GM23338 (cell line): ENCODE data around the gene ZBTB12. TPM values are rescaled to one million over a fixed set of nuclear protein-coding genes. Genes with fewer than 3 reads are reported as not detected.

Experiments
- ATAC-seq: fragments of 200-7000 bp; cut with Tn5 transposase; 3 replicates; pipeline ENCODE4 v1.9.1; 2020
- DNase-seq: peaks from one replicate; pipeline ENCODE4 v3.0.0-alpha.2; 2015; ENCODE audit warnings: low spot score
- H2AFZ ChIP-seq: fragments of 200-600 bp; sonication (generic); 2 replicates; pipeline ENCODE4 v1.8.0; 2016; ENCODE audit warnings: antibody characterized with exemption, mild to moderate bottlenecking, moderate library complexity
- H3F3A ChIP-seq: fragments of 200-600 bp; sonication (generic); replicated peaks from 2 replicates; pipeline ENCODE4 v1.8.0; 2017; ENCODE audit warnings: antibody characterized with exemption, mixed run types, low read depth
- H3K27ac ChIP-seq: fragments of 200-600 bp; sonication (generic); 2 replicates; pipeline ENCODE4 v1.6.1; 2016; ENCODE audit warnings: low read depth
- H3K27me3 ChIP-seq: fragments of 200-600 bp; sonication (generic); 2 replicates; pipeline ENCODE4 v1.8.0; 2016; ENCODE audit warnings: mild to moderate bottlenecking, mixed run types, moderate library complexity; ENCODE audit not compliant: insufficient read depth
- H3K36me3 ChIP-seq: fragments of 200-600 bp; sonication (generic); 2 replicates; pipeline ENCODE4 v1.8.0; 2016; ENCODE audit warnings: mild to moderate bottlenecking; ENCODE audit not compliant: insufficient read depth
- H3K4me1 ChIP-seq: fragments of 200-600 bp; sonication (generic); 2 replicates; pipeline ENCODE4 v1.8.0; 2016; ENCODE audit warnings: mild to moderate bottlenecking, moderate library complexity; ENCODE audit not compliant: insufficient read depth
- H3K4me2 ChIP-seq: fragments of 200-600 bp; sonication (generic); 2 replicates; pipeline ENCODE4 v1.7.1; 2017; ENCODE audit warnings: mixed run types
- H3K4me3 ChIP-seq: fragments of 200-600 bp; sonication (generic); 2 replicates; pipeline ENCODE4 v1.6.1; 2016; ENCODE audit warnings: mixed run types
- H3K79me2 ChIP-seq: fragments of 200-600 bp; sonication (generic); replicated peaks from 2 replicates; pipeline ENCODE4 v1.8.0; 2017; ENCODE audit warnings: mild to moderate bottlenecking; ENCODE audit not compliant: insufficient read depth
- H3K9me2 ChIP-seq: fragments of 200-600 bp; sonication (generic); 2 replicates; pipeline ENCODE4 v1.8.0; 2017; ENCODE audit not compliant: insufficient read depth
- H4K20me1 ChIP-seq: fragments of 200-600 bp; sonication (generic); replicated peaks from 2 replicates; pipeline ENCODE4 v1.8.0; 2017; ENCODE audit warnings: mild to moderate bottlenecking; ENCODE audit not compliant: insufficient read depth
- H3K27ac Mint-ChIP-seq: 2 replicates; pipeline ENCODE4 v1.8.0; 2020; ENCODE audit warnings: inconsistent platforms, mild to moderate bottlenecking, moderate library complexity, mixed read lengths
- H3K27me3 Mint-ChIP-seq: 3 replicates; pipeline ENCODE4 v1.8.0; 2022; ENCODE audit warnings: low read depth, mild to moderate bottlenecking, moderate library complexity, mixed read lengths, inconsistent platforms; ENCODE audit not compliant: insufficient read depth, poor library complexity
- H3K36me3 Mint-ChIP-seq: 3 replicates; pipeline ENCODE4 v1.8.0; 2021; ENCODE audit warnings: low read depth, mild to moderate bottlenecking, inconsistent platforms, moderate library complexity, mixed read lengths
- H3K4me1 Mint-ChIP-seq: 3 replicates; pipeline ENCODE4 v1.8.0; 2020; ENCODE audit warnings: mild to moderate bottlenecking, inconsistent platforms, mixed read lengths
- H3K4me3 Mint-ChIP-seq: 3 replicates; pipeline ENCODE4 v1.8.0; 2021; ENCODE audit warnings: moderate library complexity, mild to moderate bottlenecking, inconsistent platforms, mixed read lengths
- H3K9me3 Mint-ChIP-seq: 3 replicates; pipeline ENCODE4 v1.8.0; 2020; ENCODE audit warnings: moderate library complexity, mild to moderate bottlenecking, inconsistent platforms, mixed read lengths
- CTCF ChIP-seq, 2 experiments: fragments of 200-600 bp in 1 of 2; sonication (generic) in 1 of 2; conservative IDR thresholded peaks; 2 replicates each; pipeline versions ENCODE4 v1.5.1 to v1.6.1; 2016 to 2017; ENCODE audit warnings: antibody characterized with exemption in 2 of 2, low read depth in 2 of 2, mild to moderate bottlenecking in 2 of 2, moderate library complexity in 1 of 2
- EZH2 ChIP-seq: fragments of 200-600 bp; sonication (generic); IDR thresholded peaks from one replicate; pipeline ENCODE4 v1.8.0; 2017; ENCODE audit warnings: antibody characterized with exemption, mild to moderate bottlenecking, low read depth; ENCODE audit not compliant: unreplicated experiment
- EZH2phosphoT487 ChIP-seq: fragments of 200-600 bp; sonication (generic); IDR thresholded peaks from one replicate; pipeline ENCODE4 v1.8.1; 2018; ENCODE audit warnings: antibody characterized with exemption; ENCODE audit not compliant: unreplicated experiment
- JUNB ChIP-seq: IDR thresholded peaks from one replicate; pipeline ENCODE4 v1.6.1; 2016; ENCODE audit warnings: antibody characterized with exemption; ENCODE audit not compliant: unreplicated experiment
- POLR2AphosphoS5 ChIP-seq: IDR thresholded peaks from 2 replicates; pipeline ENCODE4 v1.6.1; 2016; ENCODE audit warnings: antibody characterized with exemption, low read depth
- STAT1 ChIP-seq: IDR thresholded peaks from one replicate; pipeline ENCODE4 v1.6.1; 2016; ENCODE audit warnings: antibody characterized with exemption; ENCODE audit not compliant: unreplicated experiment
- ZNF114 ChIP-seq: fragments of 250-450 bp; sonication (Bioruptor Pico); IDR thresholded peaks from 2 replicates; pipeline ENCODE4 v1.5.0; 2020; ENCODE audit warnings: mild to moderate bottlenecking, moderate library complexity
- ZNF331 ChIP-seq: fragments of 250-450 bp; sonication (Bioruptor Pico); IDR thresholded peaks from 2 replicates; pipeline ENCODE4 v1.5.0; 2020; ENCODE audit warnings: low read depth, mild to moderate bottlenecking, moderate library complexity
- ZNF462 ChIP-seq: fragments of 250-450 bp; sonication (Bioruptor Pico); IDR thresholded peaks from 2 replicates; pipeline ENCODE4 v1.5.0; 2020; ENCODE audit warnings: mild to moderate bottlenecking, moderate library complexity
- polyA plus RNA-seq: library from polyadenylated mRNA; unstranded; fragments of >200 nt; fragmentation: Nextera tagmentation; extraction: Ambion mirVana; gene quantifications from 2 replicates; pipeline ENCODE4 v1.2.1, GENCODE V29; 2016
- total RNA-seq: library from RNA; depleted of rRNA; stranded (reverse); fragments of >200 nt; shearing (Covaris generic); gene quantifications from 2 replicates; pipeline ENCODE4 v1.2.3, GENCODE V29; 2014

The ZBTB12 gene
- total and polyA plus RNA-seq, 2 experiments from 2014 or later: 0.18 to 14.4 TPM

DNA sequence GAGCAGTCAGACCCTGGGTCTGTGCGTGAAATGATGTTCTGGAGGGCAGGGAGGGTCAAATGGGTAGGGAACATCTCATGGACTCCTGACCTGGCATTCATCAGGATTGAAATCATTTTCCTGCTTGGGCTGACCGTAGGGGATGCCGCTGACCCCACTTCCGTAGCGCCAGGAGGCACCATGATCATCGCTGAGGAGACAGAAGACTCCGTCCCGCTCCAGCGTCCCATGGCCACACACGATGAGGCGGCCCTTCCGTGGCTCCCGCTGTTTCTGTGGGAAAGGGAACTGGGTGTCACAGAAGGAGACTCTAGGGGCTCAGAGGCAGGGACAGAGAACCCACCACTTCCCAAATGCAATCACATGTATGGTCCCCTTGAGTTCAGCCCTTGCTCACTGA lies 41.5 kb downstream of the ZBTB12 start (continued):
- no peak for TF ChIP-seq ZNF462 (CRISPR knock-in tag)
- no peak for TF ChIP-seq CTCF (conservative IDR thresholded peaks at IDR 0.05; ENCODE audit: low read depth in 2 of 2)
- TF ChIP-seq JUNB: no peak
- TF ChIP-seq EZH2phosphoT487: no peak
- TF ChIP-seq STAT1: no peak

DNA sequence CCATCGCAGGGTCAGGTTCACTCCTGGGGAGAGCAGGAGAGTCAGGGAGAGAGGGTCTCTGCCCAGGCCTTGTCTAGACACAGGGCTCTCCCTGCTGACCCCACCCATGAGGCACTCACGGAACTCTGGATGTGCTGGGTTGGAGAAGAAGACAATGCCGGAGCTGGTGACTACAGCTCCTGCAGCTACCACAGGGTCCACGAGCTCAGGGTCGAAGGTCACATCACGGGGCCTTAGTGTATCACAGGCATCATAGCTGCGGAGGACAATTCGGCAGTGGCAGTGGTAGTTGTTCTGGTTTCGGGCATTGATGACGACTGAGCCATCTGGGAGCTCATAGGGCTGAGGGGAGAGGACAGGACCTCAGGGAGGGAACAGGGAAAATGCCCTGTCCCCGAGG lies 42.0 kb downstream of the ZBTB12 start:
- Histone ChIP-seq H3K27me3 (no peaks in the 10 kb centered on the region), H3K4me1 (peaks cover 12% of the 10 kb centered on the region; the same call in 1 of the 2 replicates), H3K36me3 (no peaks in the 10 kb centered on the region), H3K9me2 (no peaks in the 10 kb centered on the region), H3F3A (peaks cover 12% of the 10 kb centered on the region; the same call in 1 of the 2 replicates), H4K20me1 (peaks cover 3% of the 10 kb centered on the region; the same call in 1 of the 2 replicates), H3K27ac (no peak overlapping the region), H3K79me2 (peaks cover 8% of the 10 kb centered on the region; the same call in 1 of the 2 replicates), H3K4me3 (no peak overlapping the region), H3K4me2 (no peak overlapping the region), H2AFZ (no peak overlapping the region)
- Mint-ChIP-seq H3K36me3 (peaks cover 28% of the 10 kb centered on the region), H3K9me3 (peaks cover 12% of the 10 kb centered on the region), H3K4me3 (no peak overlapping the region), H3K27ac (no peak overlapping the region), H3K4me1 (peaks cover 7% of the 10 kb centered on the region), H3K27me3 (peaks cover 18% of the 10 kb centered on the region)
- ATAC-seq: no peak
- DNase-seq: no peak
- no peak for TF ChIP-seq JUNB
- no peak for TF ChIP-seq POLR2AphosphoS5
- no peak for TF ChIP-seq ZNF114 (CRISPR knock-in tag)
- no peak for TF ChIP-seq EZH2phosphoT487
- no peak for TF ChIP-seq EZH2
- no peak for TF ChIP-seq ZNF331 (CRISPR knock-in tag)
- TF ChIP-seq STAT1: no peak
- no peak for TF ChIP-seq CTCF (conservative IDR thresholded peaks at IDR 0.05; ENCODE audit: low read depth in 2 of 2)
